ENCODE data around the gene ATRN. TPM values are rescaled to one million over a fixed set of nuclear protein-coding genes. Genes with fewer than 3 reads are reported as not detected.

The ATRN gene
- total RNA-seq, 1 donor from 2014 or later = 37.0 TPM

- no peaks in the 10 kb centered on the region for H3K27me3 Mint-ChIP-seq (ENCODE audit: unreplicated experiment)
- H3K4me3 Mint-ChIP-seq (ENCODE audit: unreplicated experiment) = no peak overlapping the region
- DNase-seq (ENCODE audit: low spot score) = no peak
- H3K27ac Mint-ChIP-seq (ENCODE audit: unreplicated experiment) = no peak overlapping the region
- peaks cover 3% of the 10 kb centered on the region for H3K4me1 Mint-ChIP-seq (ENCODE audit: unreplicated experiment)
- TF ChIP-seq, protein P1, sequence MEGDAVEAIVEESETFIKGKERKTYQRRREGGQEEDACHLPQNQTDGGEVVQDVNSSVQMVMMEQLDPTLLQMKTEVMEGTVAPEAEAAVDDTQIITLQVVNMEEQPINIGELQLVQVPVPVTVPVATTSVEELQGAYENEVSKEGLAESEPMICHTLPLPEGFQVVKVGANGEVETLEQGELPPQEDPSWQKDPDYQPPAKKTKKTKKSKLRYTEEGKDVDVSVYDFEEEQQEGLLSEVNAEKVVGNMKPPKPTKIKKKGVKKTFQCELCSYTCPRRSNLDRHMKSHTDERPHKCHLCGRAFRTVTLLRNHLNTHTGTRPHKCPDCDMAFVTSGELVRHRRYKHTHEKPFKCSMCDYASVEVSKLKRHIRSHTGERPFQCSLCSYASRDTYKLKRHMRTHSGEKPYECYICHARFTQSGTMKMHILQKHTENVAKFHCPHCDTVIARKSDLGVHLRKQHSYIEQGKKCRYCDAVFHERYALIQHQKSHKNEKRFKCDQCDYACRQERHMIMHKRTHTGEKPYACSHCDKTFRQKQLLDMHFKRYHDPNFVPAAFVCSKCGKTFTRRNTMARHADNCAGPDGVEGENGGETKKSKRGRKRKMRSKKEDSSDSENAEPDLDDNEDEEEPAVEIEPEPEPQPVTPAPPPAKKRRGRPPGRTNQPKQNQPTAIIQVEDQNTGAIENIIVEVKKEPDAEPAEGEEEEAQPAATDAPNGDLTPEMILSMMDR (IDR thresholded peaks at IDR 0.05; ENCODE audit: unreplicated experiment) = no peak
- H3K9me3 Mint-ChIP-seq (ENCODE audit: unreplicated experiment) = no peaks in the 10 kb centered on the region
- H3K36me3 Mint-ChIP-seq (ENCODE audit: low read depth, unreplicated experiment) = peaks cover 4% of the 10 kb centered on the region
Measured at GRCh38 chr20:3572151-3572550, 101.3 kb downstream of the ATRN start.

- H3K36me3 Mint-ChIP-seq (ENCODE audit: low read depth, unreplicated experiment) = peaks cover 11% of the 10 kb centered on the region
- no peak overlapping the region for H3K27ac Mint-ChIP-seq (ENCODE audit: unreplicated experiment)
- no peaks in the 10 kb centered on the region for H3K9me3 Mint-ChIP-seq (ENCODE audit: unreplicated experiment)
- H3K4me1 Mint-ChIP-seq (ENCODE audit: unreplicated experiment) = peaks cover 3% of the 10 kb centered on the region
- no peak overlapping the region for H3K4me3 Mint-ChIP-seq (ENCODE audit: unreplicated experiment)
- TF ChIP-seq, protein P1 (IDR thresholded peaks at IDR 0.05; ENCODE audit: unreplicated experiment) = no peak
- no peak for DNase-seq (ENCODE audit: low spot score)
- no peaks in the 10 kb centered on the region for H3K27me3 Mint-ChIP-seq (ENCODE audit: unreplicated experiment)
Measured at GRCh38 chr20:3576363-3576762, 105.5 kb downstream of the ATRN start.

DNA sequence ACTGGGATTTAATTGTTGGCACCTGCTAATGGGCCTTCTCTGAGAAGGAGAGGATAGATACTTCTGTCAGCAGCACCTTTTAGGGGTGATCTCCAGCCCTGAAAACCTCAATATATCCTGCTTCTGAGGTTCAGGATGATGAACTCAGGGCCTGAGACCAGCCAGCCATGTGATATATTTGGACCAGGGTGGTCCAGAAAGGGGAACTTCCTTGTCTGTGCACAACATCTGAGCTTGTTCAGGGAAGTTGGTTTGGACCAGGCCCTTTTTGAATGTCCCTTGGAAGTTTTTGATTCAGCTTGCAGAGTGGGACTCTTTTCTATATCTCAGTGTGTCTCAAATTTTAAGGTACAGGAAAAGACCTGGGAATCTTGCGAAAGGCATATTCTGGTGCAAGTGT lies 106.5 kb downstream of the ATRN start:
- Mint-ChIP-seq H3K4me1 (ENCODE audit: unreplicated experiment) (peaks cover 3% of the 10 kb centered on the region), H3K27me3 (ENCODE audit: unreplicated experiment) (no peaks in the 10 kb centered on the region), H3K36me3 (ENCODE audit: low read depth, unreplicated experiment) (peaks cover 11% of the 10 kb centered on the region), H3K9me3 (ENCODE audit: unreplicated experiment) (no peaks in the 10 kb centered on the region), H3K27ac (ENCODE audit: unreplicated experiment) (no peak overlapping the region), H3K4me3 (ENCODE audit: unreplicated experiment) (no peak overlapping the region)
- DNase-seq (ENCODE audit: low spot score) = no peak
- TF ChIP-seq, protein P1 (IDR thresholded peaks at IDR 0.05; ENCODE audit: unreplicated experiment) = no peak

DNA sequence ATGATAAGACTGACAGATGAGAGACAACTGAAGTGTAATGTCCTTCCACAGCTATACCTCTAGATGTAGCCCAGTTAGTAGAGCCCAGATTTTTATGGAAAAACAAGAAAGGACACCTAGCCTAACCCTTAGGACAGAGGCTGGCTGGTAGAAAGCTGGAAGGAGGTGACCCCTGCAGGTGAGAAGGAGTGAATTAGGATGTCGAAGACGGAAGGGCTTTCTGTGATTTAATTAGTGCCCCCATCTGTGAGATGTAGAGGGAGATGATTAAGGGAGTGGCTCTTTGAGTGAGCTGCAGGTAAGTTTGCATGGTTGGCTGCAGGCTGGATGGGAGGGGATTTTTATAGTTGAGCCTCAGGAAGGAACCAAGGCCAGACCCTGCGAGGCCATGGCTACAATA lies 109.6 kb downstream of the ATRN start:
- Mint-ChIP-seq H3K36me3 (ENCODE audit: low read depth, unreplicated experiment) (peaks cover 17% of the 10 kb centered on the region), H3K9me3 (ENCODE audit: unreplicated experiment) (no peaks in the 10 kb centered on the region), H3K27me3 (ENCODE audit: unreplicated experiment) (no peaks in the 10 kb centered on the region), H3K4me3 (ENCODE audit: unreplicated experiment) (no peak overlapping the region), H3K27ac (ENCODE audit: unreplicated experiment) (no peak overlapping the region), H3K4me1 (ENCODE audit: unreplicated experiment) (peaks cover 7% of the 10 kb centered on the region)
- TF ChIP-seq, protein P1 (IDR thresholded peaks at IDR 0.05; ENCODE audit: unreplicated experiment) = no peak
- DNase-seq (ENCODE audit: low spot score) = no peak

GRCh38 chr20:3583765-3584164 lies 112.9 kb downstream of the ATRN start:
- Mint-ChIP-seq H3K27ac (ENCODE audit: unreplicated experiment) (no peak overlapping the region), H3K4me3 (ENCODE audit: unreplicated experiment) (peak overlapping the region; percentile 25), H3K36me3 (ENCODE audit: low read depth, unreplicated experiment) (peaks cover 26% of the 10 kb centered on the region), H3K4me1 (ENCODE audit: unreplicated experiment) (peaks cover 9% of the 10 kb centered on the region), H3K27me3 (ENCODE audit: unreplicated experiment) (no peaks in the 10 kb centered on the region), H3K9me3 (ENCODE audit: unreplicated experiment) (no peaks in the 10 kb centered on the region)
- TF ChIP-seq, protein P1 (IDR thresholded peaks at IDR 0.05; ENCODE audit: unreplicated experiment) = no peak
- DNase-seq (ENCODE audit: low spot score) = no peak
